ENCODE results near the gene VAMP8. TPM values are rescaled to one million over a fixed set of nuclear protein-coding genes. Genes with fewer than 3 reads are reported as not detected.

VAMP8 gene
- total and polyA plus RNA-seq, 2 donors (not counting 3 experiments of a cell fraction or from before 2014, with no cell fraction given), result 39.0 to 68.7 TPM

- H3K9ac ChIP-seq (replicated peaks; ENCODE audit: extremely low read depth, insufficient read depth, low read length), result no peak overlapping the region
- TF ChIP-seq GATA2 (IDR thresholded peaks at IDR 0.05; ENCODE audit: insufficient read depth, insufficient read length, low read depth, low read length) (no peak), EZH2 (IDR thresholded peaks at IDR 0.05; ENCODE audit: borderline replicate concordance, low read depth, low read length, severe bottlenecking) (no peak), FOS (IDR thresholded peaks at IDR 0.05; ENCODE audit: borderline replicate concordance, insufficient read depth, low read length) (no peak), POLR2AphosphoS5 (IDR thresholded peaks at IDR 0.05; ENCODE audit: insufficient read depth, low read depth, low read length) (no peak), POLR2A (IDR thresholded peaks at IDR 0.05; ENCODE audit: low read depth, low read length) (no peak), MAX (IDR thresholded peaks at IDR 0.05; ENCODE audit: insufficient read depth, insufficient read length) (no peak), CTCF (IDR thresholded peaks at IDR 0.05; ENCODE audit: extremely low read depth in 1 of 2, insufficient read depth in 1 of 2, low read depth in 1 of 2, low read length in 2 of 2) (no peak)
- BruUV-seq (replicated peaks), result no TSS peak
- H3K4me2 ChIP-seq (ENCODE audit: insufficient read depth, low read length), result no peak overlapping the region
- peaks cover 10 to 31% of the 10 kb centered on the region in 2 experiments for H3K36me3 ChIP-seq (ENCODE audit: control insufficient read depth in 2 of 2, extremely low read depth in 1 of 2, insufficient read depth in 2 of 2, low read length in 2 of 2)
- DNase-seq (ENCODE audit: low read depth, low spot score), result no peak
- no peak for FAIRE-seq
- peaks cover 26% of the 10 kb centered on the region for H3K79me2 ChIP-seq (ENCODE audit: control insufficient read depth, insufficient read depth, low read length)
- no peaks in the 10 kb centered on the region for H3K27me3 ChIP-seq (ENCODE audit: control insufficient read depth in 2 of 2, insufficient read depth in 2 of 2, low read length in 2 of 2)
- no peaks in the 10 kb centered on the region for H4K20me1 ChIP-seq (replicated peaks; ENCODE audit: control insufficient read depth, extremely low read depth, insufficient read depth, low read length)
- H2AFZ ChIP-seq (ENCODE audit: low read depth, low read length), result no peak overlapping the region
- dilution Hi-C loops (cut with MboI; ENCODE audit: extremely low pct_ligation_motif_present, low sequenced_read_pairs), result no loop called here
- intact Hi-C loops (cut with micrococcal nuclease), result no loop called here
- H3K27ac ChIP-seq (ENCODE audit: insufficient read depth, low read depth, low read length), result no peak overlapping the region
- ChIA-PET POLR2A (interaction anchor here (2.8 kb wide), 1 partner anchor 18 kb away, joined by 8 read pairs; the partner anchor contains the start of gene MAT2A), CTCF (interaction anchor here (1.1 to 2.4 kb wide), 3 partner anchors 9 to 143 kb away, joined by 3 to 16 read pairs (median 4); no protein-coding TSS in a partner anchor)
- no peaks in the 10 kb centered on the region for H3K9me3 ChIP-seq (replicated peaks; ENCODE audit: control insufficient read depth, insufficient read depth, low read length)
- H3K4me3 ChIP-seq (replicated peaks in 1 of 3; ENCODE audit: insufficient read depth in 1 of 3, low read depth in 1 of 3, low read length in 3 of 3), result no peak overlapping the region
- peaks cover 12% of the 10 kb centered on the region for H3K4me1 ChIP-seq (ENCODE audit: control insufficient read depth, extremely low read depth, insufficient read depth, low read length)
- H3K9me1 ChIP-seq (replicated peaks; ENCODE audit: control insufficient read depth, extremely low read depth, insufficient read depth, low read length), result no peaks in the 10 kb centered on the region
Measured at GRCh38 chr2:85557130-85557529, 20.3 kb upstream of the VAMP8 start.

Measured in endothelial cell of umbilical vein (primary cell).